Lower lobe of right lung (tissue), 2 donors: ENCODE data around the gene PTPRN2. TPM values are rescaled to one million over a fixed set of nuclear protein-coding genes. Genes with fewer than 3 reads are reported as not detected.

ENCODE experiments used
- ATAC-seq, 2 donors: fragments of 200-7000 bp; cut with Tn5 transposase; one replicate each; pipeline ENCODE4 v1.9.1; 2020 to 2022; ENCODE audit warnings: mild to moderate bottlenecking in 2 of 2, moderate library complexity in 2 of 2
- DNase-seq: peaks from one replicate; pipeline ENCODE4 v3.0.0-alpha.2; 2020
- H3K27ac ChIP-seq: fragments of 200-600 bp; one replicate; pipeline ENCODE4 v1.8.0; 2022
- H3K27me3 ChIP-seq: fragments of 200-600 bp; one replicate; pipeline ENCODE4 v1.8.0; 2022; ENCODE audit warnings: low read depth
- H3K36me3 ChIP-seq: fragments of 200-600 bp; one replicate; pipeline ENCODE4 v1.8.0; 2022; ENCODE audit warnings: mild to moderate bottlenecking
- H3K4me1 ChIP-seq: fragments of 200-600 bp; one replicate; pipeline ENCODE4 v1.8.0; 2022
- H3K4me3 ChIP-seq: fragments of 200-600 bp; one replicate; pipeline ENCODE4 v1.8.0; 2022; ENCODE audit warnings: mild to moderate bottlenecking
- H3K9me3 ChIP-seq: fragments of 200-600 bp; one replicate; pipeline ENCODE4 v1.8.0; 2022
- intact Hi-C: fragments of 100-400 bp; cut with DNase I; formaldehyde crosslinking; loops from one replicate; pipeline ENCODE4 v1.11.0; 2022
- total RNA-seq: library from RNA; stranded (reverse); fragmentation: NEBNext Ultra II Directional; extraction: Animal tissue kit (Norgen Biotek cat#: 25700); gene quantifications from one replicate; pipeline ENCODE4 v1.2.1, GENCODE V29; 2021
- TF ChIP-seq, protein P1 (sequence below): fragments of 200-600 bp; IDR thresholded peaks from one replicate; pipeline ENCODE4 v1.8.0; 2022; ENCODE audit warnings: antibody characterized with exemption, mild to moderate bottlenecking
- donor health status: DM: no; HTN: yes; CAD: no; lungs with severe emphysema.

Gene PTPRN2
- total RNA-seq, 1 donor from 2014 or later: 6.8 TPM

DNA sequence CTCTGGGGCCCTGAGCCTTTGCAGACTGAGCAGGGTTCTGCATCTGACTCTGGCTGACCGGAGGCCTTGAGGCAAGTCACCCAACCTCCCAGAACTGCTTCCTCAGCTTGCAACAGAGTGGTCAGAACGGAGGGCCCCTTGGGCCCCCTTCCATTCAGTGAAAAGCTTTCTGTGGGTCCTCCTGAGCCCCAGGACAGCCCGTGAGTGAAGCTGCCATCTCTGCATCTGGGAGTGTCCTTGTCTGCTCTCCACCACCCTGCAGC lies 1026.2 kb downstream of the PTPRN2 start:
- intact Hi-C loops: no loop called here
- no peak overlapping the region for H3K4me3 ChIP-seq
- H3K27me3 ChIP-seq: no peaks in the 10 kb centered on the region
- TF ChIP-seq, protein P1, sequence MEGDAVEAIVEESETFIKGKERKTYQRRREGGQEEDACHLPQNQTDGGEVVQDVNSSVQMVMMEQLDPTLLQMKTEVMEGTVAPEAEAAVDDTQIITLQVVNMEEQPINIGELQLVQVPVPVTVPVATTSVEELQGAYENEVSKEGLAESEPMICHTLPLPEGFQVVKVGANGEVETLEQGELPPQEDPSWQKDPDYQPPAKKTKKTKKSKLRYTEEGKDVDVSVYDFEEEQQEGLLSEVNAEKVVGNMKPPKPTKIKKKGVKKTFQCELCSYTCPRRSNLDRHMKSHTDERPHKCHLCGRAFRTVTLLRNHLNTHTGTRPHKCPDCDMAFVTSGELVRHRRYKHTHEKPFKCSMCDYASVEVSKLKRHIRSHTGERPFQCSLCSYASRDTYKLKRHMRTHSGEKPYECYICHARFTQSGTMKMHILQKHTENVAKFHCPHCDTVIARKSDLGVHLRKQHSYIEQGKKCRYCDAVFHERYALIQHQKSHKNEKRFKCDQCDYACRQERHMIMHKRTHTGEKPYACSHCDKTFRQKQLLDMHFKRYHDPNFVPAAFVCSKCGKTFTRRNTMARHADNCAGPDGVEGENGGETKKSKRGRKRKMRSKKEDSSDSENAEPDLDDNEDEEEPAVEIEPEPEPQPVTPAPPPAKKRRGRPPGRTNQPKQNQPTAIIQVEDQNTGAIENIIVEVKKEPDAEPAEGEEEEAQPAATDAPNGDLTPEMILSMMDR: no peak
- H3K4me1 ChIP-seq: no peaks in the 10 kb centered on the region
- DNase-seq (no peak), ATAC-seq (no peak)
- H3K36me3 ChIP-seq: no peaks in the 10 kb centered on the region
- H3K9me3 ChIP-seq: no peaks in the 10 kb centered on the region
- no peak overlapping the region for H3K27ac ChIP-seq

DNA sequence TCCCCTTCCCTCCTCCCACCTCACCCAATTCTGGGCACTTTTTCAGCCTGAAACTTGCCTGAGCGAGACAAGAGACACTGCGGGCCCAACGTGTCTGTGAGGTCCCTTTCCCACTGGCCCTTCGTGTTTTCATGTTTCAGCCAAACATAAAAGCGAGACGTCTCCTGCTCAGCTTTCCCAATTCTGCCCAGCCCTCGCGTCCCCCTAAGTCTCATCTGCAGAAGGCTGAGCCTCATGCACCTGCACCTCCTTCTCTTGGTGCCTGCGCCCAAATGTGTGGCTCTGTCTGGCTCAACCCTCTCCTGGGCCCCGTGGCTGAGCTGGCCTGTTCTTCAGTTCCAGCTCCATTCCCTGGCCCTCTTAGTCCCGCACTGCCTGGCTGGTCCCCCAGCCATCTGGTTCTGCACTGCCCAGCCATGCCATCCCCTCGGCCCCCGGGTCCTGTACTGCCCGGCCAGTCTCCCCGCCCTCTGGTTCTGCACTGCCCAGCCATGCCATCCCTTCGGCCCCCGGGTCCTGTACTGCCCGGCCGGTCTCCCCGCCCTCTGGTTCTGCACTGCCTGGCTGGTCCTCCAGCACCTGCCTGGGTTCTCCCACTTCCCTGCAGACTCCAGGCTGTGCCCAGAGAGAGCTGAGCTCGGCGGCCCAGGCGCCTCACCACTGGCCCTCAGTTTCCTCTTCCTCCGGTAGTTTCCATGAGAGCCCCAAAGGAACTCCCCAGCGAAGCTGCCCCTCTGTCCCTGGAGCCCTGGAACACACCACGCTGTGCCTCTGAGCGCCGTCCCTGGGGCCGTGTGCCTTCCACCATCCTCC lies 1026.7 kb downstream of the PTPRN2 start:
- Histone ChIP-seq H3K36me3 (no peaks in the 10 kb centered on the region), H3K4me3 (no peak overlapping the region), H3K4me1 (no peaks in the 10 kb centered on the region), H3K27me3 (no peaks in the 10 kb centered on the region), H3K9me3 (no peaks in the 10 kb centered on the region), H3K27ac (no peak overlapping the region)
- intact Hi-C loops: no loop called here
- TF ChIP-seq, protein P1: no peak
- DNase-seq (no peak), ATAC-seq (no peak)

DNA sequence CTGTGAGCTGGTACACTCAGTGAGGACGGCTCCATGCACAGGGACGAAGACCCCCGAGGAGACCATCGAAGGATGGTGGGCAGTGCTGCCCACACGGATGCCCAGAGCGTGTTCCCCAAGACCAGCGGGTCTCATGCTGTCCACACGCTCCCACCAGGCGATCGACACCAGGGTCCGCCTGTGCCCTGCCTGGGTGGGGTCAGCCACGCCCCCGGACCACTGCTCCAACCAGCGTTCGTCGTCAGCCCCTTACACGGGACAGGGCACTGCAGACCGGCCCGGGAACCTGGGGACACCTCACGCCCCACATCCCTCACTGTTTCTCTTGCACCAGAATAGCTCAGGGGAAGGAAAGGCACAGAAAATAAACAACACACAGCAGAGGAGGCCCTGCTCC lies 1027.4 kb downstream of the PTPRN2 start:
- Histone ChIP-seq H3K36me3 (no peaks in the 10 kb centered on the region), H3K27ac (no peak overlapping the region), H3K27me3 (no peaks in the 10 kb centered on the region), H3K4me1 (no peaks in the 10 kb centered on the region), H3K9me3 (no peaks in the 10 kb centered on the region), H3K4me3 (no peak overlapping the region)
- TF ChIP-seq, protein P1: no peak
- intact Hi-C loops: no loop called here
- ATAC-seq (no peak), DNase-seq (peak; percentile 34)

DNA sequence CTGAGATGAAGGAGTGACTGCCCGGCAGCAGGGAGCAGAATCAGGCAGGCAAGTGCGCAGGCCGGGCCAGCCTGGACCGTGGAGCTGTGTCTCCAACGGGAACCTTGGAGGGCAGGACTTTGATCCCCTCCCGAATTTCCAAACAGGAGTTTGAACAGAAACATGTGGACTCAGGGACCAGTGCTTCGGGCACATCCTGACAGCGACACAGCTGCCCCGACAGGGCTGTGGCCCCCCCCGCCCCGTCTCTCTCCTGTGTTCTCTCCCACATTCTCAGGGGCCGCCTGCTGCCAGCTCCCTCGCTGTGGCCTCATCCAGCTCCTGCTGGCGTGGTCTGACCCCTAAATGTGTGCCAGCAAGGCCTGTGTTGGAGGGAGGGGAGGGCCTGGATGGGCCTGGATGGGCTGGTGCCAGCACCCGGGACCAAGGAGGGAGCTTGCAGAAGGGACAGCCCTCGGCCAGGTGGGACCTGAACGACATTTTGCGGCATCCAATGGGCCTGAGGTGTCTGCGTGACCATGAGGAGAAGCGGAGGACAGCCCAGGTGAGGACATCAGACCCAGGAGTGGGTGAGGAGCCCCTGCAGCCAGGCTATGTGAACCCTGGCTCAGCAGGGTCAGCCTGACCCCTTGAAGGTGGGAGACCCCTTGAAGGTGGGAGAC lies 1027.9 kb downstream of the PTPRN2 start:
- no peaks in the 10 kb centered on the region for H3K4me1 ChIP-seq
- H3K4me3 ChIP-seq: no peak overlapping the region
- no peaks in the 10 kb centered on the region for H3K36me3 ChIP-seq
- no peaks in the 10 kb centered on the region for H3K9me3 ChIP-seq
- TF ChIP-seq, protein P1: no peak
- H3K27me3 ChIP-seq: no peaks in the 10 kb centered on the region
- peak; percentile 39 for DNase-seq
- H3K27ac ChIP-seq: no peak overlapping the region
- ATAC-seq: no peak
- intact Hi-C loops: no loop called here

DNA sequence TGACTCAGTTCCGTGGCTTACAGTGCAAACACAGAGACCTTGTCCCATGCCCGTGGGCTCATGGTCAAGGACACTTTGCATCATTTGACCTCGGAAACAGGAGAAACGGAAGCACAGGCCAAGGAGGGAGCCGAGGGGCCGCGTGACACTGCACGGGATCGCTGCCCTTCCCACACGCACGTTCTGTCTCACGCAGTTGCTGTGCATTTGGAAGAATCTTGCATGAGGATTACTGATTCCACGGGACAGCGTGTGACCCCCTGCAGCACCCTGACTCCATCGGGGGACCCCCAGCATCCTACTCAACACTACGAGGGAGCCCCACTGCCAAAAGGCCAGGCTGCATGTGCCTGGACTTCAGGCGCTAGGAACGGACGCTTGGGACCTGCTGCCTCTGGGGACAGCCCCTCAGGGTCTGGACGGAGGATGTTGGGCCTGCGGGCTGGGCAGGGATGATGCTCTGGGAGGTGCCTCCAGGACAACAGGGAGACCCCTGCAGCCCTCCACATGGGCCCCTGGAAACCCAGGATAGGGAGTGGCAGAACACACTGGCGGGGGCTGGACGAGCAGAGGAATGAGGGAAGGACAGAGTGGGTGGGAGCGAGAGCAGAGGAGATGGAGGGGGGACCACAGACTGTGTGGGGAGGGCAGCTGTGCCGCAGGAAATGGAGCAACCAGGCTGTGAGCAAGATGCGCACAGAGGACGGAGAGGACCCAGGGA lies 1028.6 kb downstream of the PTPRN2 start:
- ATAC-seq (peak in 1 of 2 donors; percentile 5), DNase-seq (peak; percentile 37)
- intact Hi-C loops: no loop called here
- no peaks in the 10 kb centered on the region for H3K27me3 ChIP-seq
- no peak overlapping the region for H3K4me3 ChIP-seq
- H3K9me3 ChIP-seq: no peaks in the 10 kb centered on the region
- TF ChIP-seq, protein P1: no peak
- no peaks in the 10 kb centered on the region for H3K4me1 ChIP-seq
- H3K36me3 ChIP-seq: no peaks in the 10 kb centered on the region
- H3K27ac ChIP-seq: no peak overlapping the region
